Posterior vena cava (tissue), 2 donors: ENCODE data around the gene ZNF446. TPM values are rescaled to one million over a fixed set of nuclear protein-coding genes. Genes with fewer than 3 reads are reported as not detected.
"Not testable (repeated sequence)": the region's sequence is repeated elsewhere in the genome, so short reads cannot be mapped to it uniquely, and the experiment has no call there.

Source experiments
- DNase-seq: peaks from one replicate; pipeline ENCODE4 v3.0.0-alpha.2; 2020; ENCODE audit warnings: low spot score
- intact Hi-C, 2 donors: fragments of 100-400 bp; cut with DNase I; formaldehyde crosslinking; loops; one replicate each; pipeline versions ENCODE4 v1.14.1 to v1.14.2; 2022 to 2023
- total RNA-seq, 2 donors: library from RNA; stranded (reverse); fragmentation: NEBNext Ultra II Directional; extraction: Animal tissue kit (Norgen Biotek cat#: 25700); gene quantifications; one replicate each; pipeline ENCODE4 v1.2.1, GENCODE V29; 2021
- donor health status: DM: yes; HTN: yes; CAD: no.
- donor health status: DM: yes; HTN: yes; CAD: no.

Gene ZNF446
- total RNA-seq, 2 donors from 2014 or later: 4.8 to 6.0 TPM

DNA sequence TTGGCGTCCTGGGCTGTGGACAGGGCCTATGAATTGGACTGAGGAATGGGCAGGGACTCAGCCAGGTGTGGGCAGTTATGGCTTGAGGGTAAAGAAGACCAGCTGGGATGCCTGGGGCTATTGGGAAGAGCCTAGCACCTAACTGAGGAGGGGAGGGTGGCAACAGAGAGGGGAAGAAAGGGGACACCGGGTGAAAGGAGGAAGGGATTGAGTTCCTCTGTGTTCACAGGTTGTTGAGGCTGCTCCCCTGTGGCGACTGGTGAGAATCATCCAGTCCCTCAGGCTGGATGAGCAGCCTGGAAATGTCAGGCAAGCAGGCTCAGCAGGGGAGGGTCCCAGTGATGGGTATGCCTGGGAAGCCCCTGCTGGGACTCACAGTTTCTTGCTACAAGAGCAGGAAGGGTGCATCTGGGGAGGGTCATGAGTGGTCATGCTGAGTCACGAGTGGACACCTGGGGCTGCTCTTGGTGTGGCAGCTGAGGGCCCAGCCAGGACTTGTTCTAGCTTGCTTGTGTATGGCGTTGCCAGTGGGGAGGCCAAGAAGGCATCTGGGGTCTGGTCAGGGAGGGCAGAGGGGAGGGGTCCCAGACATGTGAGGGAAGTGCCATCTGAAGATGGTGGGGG lies 7.8 kb upstream of the ZNF446 start:
- no peak for DNase-seq
- intact Hi-C loops: no loop called here

DNA sequence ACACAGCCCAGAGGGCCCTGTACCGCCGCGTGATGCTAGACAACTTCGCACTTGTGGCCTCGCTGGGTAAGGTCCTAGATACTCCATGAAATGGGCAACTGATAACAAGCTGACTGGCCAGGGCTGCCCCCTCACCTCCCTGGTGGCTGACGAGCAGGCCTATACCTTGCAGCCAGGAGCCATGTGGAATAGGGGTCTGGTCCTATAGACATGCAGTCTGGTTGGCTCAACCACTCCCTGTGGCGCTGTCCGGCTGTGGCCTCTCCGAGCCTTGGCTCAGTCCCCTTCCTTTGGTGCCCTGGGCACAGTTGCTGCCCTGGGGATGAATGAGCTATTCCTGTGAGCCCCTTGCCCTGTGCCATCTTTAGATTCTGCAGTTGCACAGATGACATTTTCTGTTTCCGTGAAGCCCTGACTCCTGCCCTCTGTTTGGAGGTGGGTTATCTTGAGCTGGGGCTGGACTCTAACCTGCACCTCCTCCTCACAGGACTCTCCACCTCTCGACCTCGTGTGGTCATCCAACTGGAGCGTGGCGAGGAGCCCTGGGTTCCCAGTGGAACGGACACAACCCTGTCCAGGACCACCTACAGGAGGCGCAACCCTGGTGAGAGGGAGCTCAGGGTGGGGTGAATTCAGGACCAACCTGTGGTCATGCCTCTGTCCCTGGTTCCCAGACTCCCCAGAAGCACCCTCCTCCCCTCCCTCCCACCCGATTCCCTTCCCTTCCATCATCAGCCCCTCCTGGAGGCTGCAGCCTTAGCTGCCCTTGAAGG lies 6.7 kb upstream of the ZNF446 start:
- no peak for DNase-seq
- intact Hi-C loops: no loop called here

DNA sequence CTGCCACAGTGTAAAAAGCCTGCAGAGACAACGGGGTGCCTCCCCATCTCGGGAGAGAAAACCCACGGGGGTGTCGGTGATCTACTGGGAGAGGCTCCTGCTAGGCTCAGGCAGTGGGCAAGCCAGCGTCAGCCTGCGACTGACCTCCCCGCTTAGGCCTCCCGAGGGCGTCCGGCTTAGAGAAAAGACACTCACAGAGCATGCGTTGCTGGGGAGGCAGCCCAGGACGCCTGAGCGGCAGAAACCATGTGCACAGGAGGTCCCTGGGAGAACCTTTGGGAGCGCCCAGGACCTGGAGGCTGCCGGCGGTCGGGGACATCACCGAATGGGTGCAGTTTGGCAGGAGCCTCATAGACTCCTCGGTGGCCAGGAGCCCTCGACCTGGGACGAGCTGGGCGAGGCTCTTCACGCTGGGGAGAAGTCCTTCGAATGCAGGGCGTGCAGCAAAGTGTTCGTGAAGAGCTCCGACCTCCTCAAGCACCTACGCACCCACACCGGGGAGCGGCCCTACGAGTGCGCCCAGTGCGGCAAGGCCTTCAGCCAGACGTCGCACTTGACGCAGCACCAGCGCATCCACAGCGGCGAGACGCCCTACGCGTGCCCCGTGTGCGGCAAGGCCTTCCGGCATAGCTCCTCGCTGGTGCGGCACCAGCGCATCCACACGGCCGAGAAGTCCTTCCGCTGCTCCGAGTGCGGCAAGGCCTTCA lies 5.2 kb upstream of the ZNF446 start:
- DNase-seq, intact Hi-C loops: not testable (repeated sequence)

- intact Hi-C loops: no loop called here
- DNase-seq: no peak
Measured at GRCh38 chr19:58471736-58472135, 4.4 kb upstream of the ZNF446 start.

- intact Hi-C loops: no loop called here
Measured at GRCh38 chr19:58473775-58474174, 2.4 kb upstream of the ZNF446 start.

DNA sequence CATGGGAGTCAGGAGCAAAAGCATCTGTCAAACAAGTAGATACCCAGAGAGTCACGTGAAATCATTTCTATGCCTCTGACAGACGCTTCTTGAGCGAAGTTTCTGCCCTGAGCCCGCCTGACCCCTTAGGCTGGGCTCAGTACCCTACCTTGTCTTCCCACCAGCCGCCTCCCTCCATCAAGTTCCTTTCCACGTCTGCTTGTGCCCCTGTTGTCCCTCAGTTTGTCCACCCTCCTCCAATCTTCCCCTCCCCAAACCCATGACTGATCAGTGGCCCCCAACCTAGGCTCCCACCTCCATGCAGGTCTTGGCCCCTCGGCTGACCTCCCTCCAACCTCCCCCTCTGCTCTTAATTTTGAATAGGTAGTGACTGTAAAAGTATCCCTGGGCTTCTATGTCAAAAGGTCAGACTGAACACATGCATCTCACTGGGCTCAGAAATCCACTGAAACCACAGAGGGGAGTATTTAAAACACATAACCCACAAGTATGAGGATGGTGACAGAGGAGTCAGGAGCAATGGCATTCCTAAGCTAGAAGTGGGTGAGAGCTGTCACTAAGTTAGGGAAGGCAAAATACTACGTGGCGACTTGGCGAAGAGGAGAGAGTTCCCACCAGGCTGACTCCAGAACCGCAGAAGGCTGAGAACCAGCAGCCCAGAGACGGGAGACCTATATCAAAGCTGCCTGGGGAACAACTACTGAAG lies 1.7 kb upstream of the ZNF446 start:
- DNase-seq: no peak
- intact Hi-C loops: no loop called here

More at GRCh38 chr19:58473775-58474174, 2.4 kb upstream of the ZNF446 start:
- DNase-seq: no peak

DNA sequence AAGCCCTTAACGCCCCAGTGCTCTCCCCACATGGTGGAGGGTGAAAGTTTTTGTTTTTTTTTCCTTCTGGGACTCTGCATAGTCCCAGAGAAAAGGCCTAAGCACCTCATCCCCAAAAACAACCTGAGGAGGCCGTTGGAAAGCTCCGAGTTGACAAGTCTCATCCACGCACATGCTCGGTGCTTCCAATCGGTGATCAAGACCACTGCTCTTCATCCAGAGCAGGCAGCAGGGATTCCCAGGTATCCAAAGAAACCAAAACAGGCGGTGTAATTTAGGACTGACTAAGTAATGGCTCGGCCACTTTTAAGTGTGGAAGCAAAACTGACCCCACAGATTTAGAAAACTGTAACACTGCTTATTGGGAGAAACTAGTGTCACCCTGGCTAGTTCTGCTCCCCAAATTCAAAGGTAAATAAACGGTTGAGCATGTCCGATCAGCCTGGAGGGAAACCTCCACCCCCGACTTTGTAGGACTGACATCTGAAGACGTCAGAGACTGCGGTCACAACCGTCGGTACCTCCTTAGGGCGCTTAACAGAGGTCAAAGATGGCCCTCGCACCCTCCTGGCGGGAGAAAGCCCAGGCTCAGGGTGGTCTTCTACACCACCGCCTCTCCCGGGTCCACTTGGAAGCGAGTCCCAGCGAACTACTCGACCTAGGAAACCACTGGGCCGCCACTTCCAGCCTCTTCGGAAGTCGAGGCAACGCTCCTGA lies 997 bp upstream of the ZNF446 start:
- no peak for DNase-seq
- intact Hi-C loops: no loop called here

DNA sequence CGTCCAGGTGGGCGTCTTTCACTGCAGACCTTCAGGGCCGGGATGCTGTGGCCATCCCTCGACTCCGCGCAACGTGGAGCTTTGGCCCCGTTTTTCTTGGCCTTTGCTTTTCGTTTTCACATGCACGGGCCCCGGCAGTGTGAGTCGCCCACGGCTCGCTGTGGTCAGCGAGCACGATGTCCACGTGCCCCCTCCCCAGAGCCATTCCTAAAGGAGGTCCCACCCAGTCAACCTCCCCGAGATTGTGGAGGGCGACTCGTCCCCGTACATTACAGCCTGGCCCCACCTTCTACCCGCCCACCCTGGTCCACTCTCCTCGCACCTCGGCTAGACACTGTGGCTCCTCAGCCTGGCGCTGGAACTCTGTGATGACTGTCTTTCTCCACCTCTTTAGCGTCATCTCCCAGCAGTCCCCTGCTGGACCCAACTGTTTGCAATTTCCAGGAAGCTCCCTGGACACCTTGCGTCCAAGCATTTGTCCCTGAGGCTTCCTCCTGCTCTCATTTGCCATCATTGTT lies 405 bp downstream of the ZNF446 start:
- peak; percentile 87 for DNase-seq
- intact Hi-C loops: no loop called here

- DNase-seq: no peak
- intact Hi-C loops: no loop called here
Measured at GRCh38 chr19:58477130-58477529, 978 bp downstream of the ZNF446 start.

GRCh38 chr19:58477871-58478270 lies 1.7 kb downstream of the ZNF446 start:
- intact Hi-C loops: no loop called here
- DNase-seq: peak; percentile 85

- intact Hi-C loops: no loop called here
- DNase-seq: no peak
Measured at GRCh38 chr19:58479303-58479702, 3.2 kb downstream of the ZNF446 start.

- intact Hi-C loops: no loop called here
Measured at GRCh38 chr19:58479736-58480480, 3.8 kb downstream of the ZNF446 start.

GRCh38 chr19:58480481-58480830 lies 4.3 kb downstream of the ZNF446 start:
- intact Hi-C loops: no loop called here

More at GRCh38 chr19:58479736-58480480, 3.8 kb downstream of the ZNF446 start:
- DNase-seq: no peak

DNA sequence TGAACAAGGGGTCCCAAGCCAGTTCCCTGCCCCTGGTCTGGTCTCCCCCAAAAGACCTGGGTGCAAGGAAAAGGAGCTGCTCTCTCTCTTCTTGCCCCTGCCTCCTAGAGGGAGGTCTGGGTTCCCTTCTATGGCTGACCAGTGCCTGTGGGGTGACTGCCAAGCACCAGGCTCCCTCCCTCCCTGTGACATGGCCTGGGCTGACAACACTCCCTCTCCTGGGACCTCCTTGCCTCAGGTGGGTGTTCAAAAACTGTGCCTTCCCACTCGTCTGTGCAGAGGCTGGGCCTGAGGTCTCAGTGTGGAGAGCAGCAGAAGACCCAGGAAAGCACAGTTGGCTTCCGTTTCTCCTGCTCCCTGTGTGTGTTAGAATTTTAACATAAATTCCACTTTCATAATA lies 4.7 kb downstream of the ZNF446 start:
- intact Hi-C loops: no loop called here
- no peak for DNase-seq

More at GRCh38 chr19:58480481-58480830, 4.3 kb downstream of the ZNF446 start:
- DNase-seq: no peak

DNA sequence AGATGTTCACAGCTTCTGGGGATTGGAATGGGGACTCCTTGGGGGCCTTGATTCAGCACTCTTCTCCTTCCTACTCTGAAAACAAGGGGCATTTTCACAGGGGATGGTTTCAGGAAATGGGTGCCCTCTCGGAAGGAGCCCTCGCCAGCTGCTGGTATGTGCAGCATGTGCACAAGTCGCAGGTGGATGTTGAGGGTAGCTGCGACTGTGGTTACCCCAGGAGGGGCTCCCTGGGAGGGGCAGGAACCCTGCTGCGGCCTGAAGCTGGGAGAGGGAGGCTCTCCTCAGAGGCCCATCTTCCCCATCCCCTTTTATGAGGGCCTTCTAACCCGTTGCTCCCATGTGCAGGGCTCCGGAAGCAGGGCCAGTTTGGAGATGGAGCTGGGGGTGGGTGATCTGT lies 6.2 kb downstream of the ZNF446 start:
- intact Hi-C loops: no loop called here
- no peak for DNase-seq

GRCh38 chr19:58483776-58484175 lies 7.6 kb downstream of the ZNF446 start:
- intact Hi-C loops: no loop called here
- no peak for DNase-seq

GRCh38 chr19:58484349-58484748 lies 8.2 kb downstream of the ZNF446 start:
- intact Hi-C loops, DNase-seq: not testable (repeated sequence)

DNA sequence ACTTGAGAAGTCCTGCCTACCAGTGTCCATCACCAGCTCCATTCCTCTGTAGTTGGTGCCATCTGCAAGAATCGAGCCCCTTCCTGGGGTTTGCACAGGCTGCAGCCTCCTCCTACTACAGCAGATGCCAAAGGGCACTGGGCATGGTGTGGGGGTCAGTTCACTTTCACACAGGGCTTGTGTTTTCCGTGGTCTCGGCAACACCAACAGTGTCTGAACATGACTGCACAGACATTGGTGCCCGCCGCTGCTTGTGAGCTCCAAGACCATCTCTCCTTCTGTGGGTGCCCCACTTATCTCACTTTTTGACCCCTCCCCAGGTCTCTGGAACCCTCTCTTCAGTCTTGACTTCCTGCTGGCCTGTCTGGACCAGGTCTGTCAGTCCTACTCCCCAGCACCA lies 15.2 kb downstream of the ZNF446 start:
- intact Hi-C loops: no loop called here
- DNase-seq: no peak
